ENCODE results near the gene TMEM14B. TPM values are rescaled to one million over a fixed set of nuclear protein-coding genes. Genes with fewer than 3 reads are reported as not detected.

The TMEM14B gene
- total and polyA plus RNA-seq, 4 donors, result 30.7 to 115 (median 70.3) TPM

- Histone ChIP-seq H3K27me3 (ENCODE audit: control insufficient read depth in 4 of 4, insufficient read depth in 4 of 4, low read length in 3 of 4) (no peaks in the 10 kb centered on the region), H3K4me3 (ENCODE audit: low read depth in 1 of 3, low read length in 3 of 3) (peak overlapping the region; percentile 74 to 83 (median 78)), H3K36me3 (ENCODE audit: control insufficient read depth in 4 of 4, insufficient read depth in 3 of 4, low read depth in 1 of 4, low read length in 3 of 4) (peaks cover 1 to 14% (median 10%) of the 10 kb centered on the region in 4 donors), H3K4me1 (ENCODE audit: control insufficient read depth in 4 of 4, insufficient read depth in 4 of 4, low read length in 3 of 4) (peaks cover 2 to 19% (median 14%) of the 10 kb centered on the region in 4 donors), H3K27ac (ENCODE audit: low read depth in 1 of 2, low read length in 2 of 2) (peak overlapping the region in 1 of 2 donors; percentile 77), H3K9ac (ENCODE audit: low read depth in 1 of 2, low read length in 2 of 2) (peak overlapping the region; percentile 76 to 82), H3K9me3 (ENCODE audit: control insufficient read depth in 4 of 4, low read length in 3 of 4) (no peaks in the 10 kb centered on the region)
- 24% methylated on average over 7 of the region's 7 CpGs for WGBS
- no peak for DNase-seq (ENCODE audit: low spot score)
- no peak for TF ChIP-seq YY1 (IDR thresholded peaks at IDR 0.05)
Measured at GRCh38 chr6:10723567-10723881, 24.1 kb upstream of the TMEM14B start.

- peak; percentile 57 for DNase-seq (ENCODE audit: low spot score)
- WGBS, result 76% methylated on average over 6 of the region's 6 CpGs
- H3K9ac ChIP-seq (ENCODE audit: low read depth in 1 of 2, low read length in 2 of 2), result no peak overlapping the region
- no peaks in the 10 kb centered on the region for H3K9me3 ChIP-seq (ENCODE audit: control insufficient read depth in 4 of 4, low read length in 3 of 4)
- no peak overlapping the region for H3K27ac ChIP-seq (ENCODE audit: low read depth in 1 of 2, low read length in 2 of 2)
- H3K4me3 ChIP-seq (ENCODE audit: low read depth in 1 of 3, low read length in 3 of 3), result no peak overlapping the region
- no peaks in the 10 kb centered on the region for H3K27me3 ChIP-seq (ENCODE audit: control insufficient read depth in 4 of 4, insufficient read depth in 4 of 4, low read length in 3 of 4)
- H3K4me1 ChIP-seq (ENCODE audit: control insufficient read depth in 4 of 4, insufficient read depth in 4 of 4, low read length in 3 of 4), result peaks cover 2 to 19% (median 14%) of the 10 kb centered on the region in 4 donors
- H3K36me3 ChIP-seq (ENCODE audit: control insufficient read depth in 4 of 4, insufficient read depth in 3 of 4, low read depth in 1 of 4, low read length in 3 of 4), result peaks cover 7 to 28% (median 15%) of the 10 kb centered on the region in 4 donors
- TF ChIP-seq RXRA (IDR thresholded peaks at IDR 0.05) (no peak), FOXA1 (IDR thresholded peaks at IDR 0.05) (no peak), TAF1 (conservative IDR thresholded peaks at IDR 0.05) (no peak), HNF4G (IDR thresholded peaks at IDR 0.05) (no peak), SP1 (IDR thresholded peaks at IDR 0.05) (no peak), JUND (IDR thresholded peaks at IDR 0.05) (no peak), NR2F2 (IDR thresholded peaks at IDR 0.05) (no peak), FOXA2 (IDR thresholded peaks at IDR 0.05) (no peak), HNF4A (conservative IDR thresholded peaks at IDR 0.05) (no peak), GABPA (IDR thresholded peaks at IDR 0.05 in 1 of 2, conservative IDR thresholded peaks at IDR 0.05 in 1 of 2) (no peak), YY1 (IDR thresholded peaks at IDR 0.05) (no peak), ATF3 (IDR thresholded peaks at IDR 0.05) (no peak), EGR1 (IDR thresholded peaks at IDR 0.05; ENCODE audit: low read depth in 2 of 2) (no peak), MAX (IDR thresholded peaks at IDR 0.05) (no peak), ZBTB33 (IDR thresholded peaks at IDR 0.05) (no peak), RAD21 (IDR thresholded peaks at IDR 0.05) (no peak), CTCF (IDR thresholded peaks at IDR 0.05; ENCODE audit: low read depth, low read length, missing input control) (no peak)
- TF ChIP-seq, protein P1, sequence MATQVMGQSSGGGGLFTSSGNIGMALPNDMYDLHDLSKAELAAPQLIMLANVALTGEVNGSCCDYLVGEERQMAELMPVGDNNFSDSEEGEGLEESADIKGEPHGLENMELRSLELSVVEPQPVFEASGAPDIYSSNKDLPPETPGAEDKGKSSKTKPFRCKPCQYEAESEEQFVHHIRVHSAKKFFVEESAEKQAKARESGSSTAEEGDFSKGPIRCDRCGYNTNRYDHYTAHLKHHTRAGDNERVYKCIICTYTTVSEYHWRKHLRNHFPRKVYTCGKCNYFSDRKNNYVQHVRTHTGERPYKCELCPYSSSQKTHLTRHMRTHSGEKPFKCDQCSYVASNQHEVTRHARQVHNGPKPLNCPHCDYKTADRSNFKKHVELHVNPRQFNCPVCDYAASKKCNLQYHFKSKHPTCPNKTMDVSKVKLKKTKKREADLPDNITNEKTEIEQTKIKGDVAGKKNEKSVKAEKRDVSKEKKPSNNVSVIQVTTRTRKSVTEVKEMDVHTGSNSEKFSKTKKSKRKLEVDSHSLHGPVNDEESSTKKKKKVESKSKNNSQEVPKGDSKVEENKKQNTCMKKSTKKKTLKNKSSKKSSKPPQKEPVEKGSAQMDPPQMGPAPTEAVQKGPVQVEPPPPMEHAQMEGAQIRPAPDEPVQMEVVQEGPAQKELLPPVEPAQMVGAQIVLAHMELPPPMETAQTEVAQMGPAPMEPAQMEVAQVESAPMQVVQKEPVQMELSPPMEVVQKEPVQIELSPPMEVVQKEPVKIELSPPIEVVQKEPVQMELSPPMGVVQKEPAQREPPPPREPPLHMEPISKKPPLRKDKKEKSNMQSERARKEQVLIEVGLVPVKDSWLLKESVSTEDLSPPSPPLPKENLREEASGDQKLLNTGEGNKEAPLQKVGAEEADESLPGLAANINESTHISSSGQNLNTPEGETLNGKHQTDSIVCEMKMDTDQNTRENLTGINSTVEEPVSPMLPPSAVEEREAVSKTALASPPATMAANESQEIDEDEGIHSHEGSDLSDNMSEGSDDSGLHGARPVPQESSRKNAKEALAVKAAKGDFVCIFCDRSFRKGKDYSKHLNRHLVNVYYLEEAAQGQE (IDR thresholded peaks at IDR 0.05), result no peak
Measured at GRCh38 chr6:10725044-10725443, 22.6 kb upstream of the TMEM14B start.
